K562 (cell line): ENCODE data around the gene NOTCH1. TPM values are rescaled to one million over a fixed set of nuclear protein-coding genes. Genes with fewer than 3 reads are reported as not detected.

ENCODE experiments used
- ATAC-seq: fragments of 200-7000 bp; cut with Tn5 transposase; 3 replicates; pipeline ENCODE4 v1.9.1; 2020; ENCODE audit warnings: moderate library complexity
- BruUV-seq: library from RNA; stranded (reverse); fragments of 400-500 nt; replicated peaks from 2 replicates; lab custom pipeline; 2021; lab: Mats Ljungman, UMichigan
- CTCF ChIA-PET: fragments of 300-600 bp; formaldehyde crosslinking; extraction: SDS; loops from one replicate; lab custom pipeline; 2021; ENCODE audit warnings: low intra/inter-chr PET ratio; lab: Yijun Ruan, JAX
- POLR2A ChIA-PET: fragments of 300-600, 350-650 bp; sonication (Branson Sonifier 250); formaldehyde crosslinking; extraction: SDS; loops from one replicate; lab custom pipeline; 2021; ENCODE audit warnings: antibody characterized with exemption, inconsistent platforms; lab: Yijun Ruan, JAX
- DNase-seq, 4 experiments: peaks; one replicate each; pipeline versions ENCODE4 v3.0.0 to v3.0.0-alpha.2; 2011 to 2018; ENCODE audit warnings: low spot score in 3 of 4, mixed read lengths in 3 of 4; ENCODE audit errors: extremely low read depth in 1 of 4
- FAIRE-seq: peaks from 2 replicates; lab custom pipeline; 2011; peaks lifted over from hg19 to GRCh38; lab: Jason Lieb, UNC
- H2AFZ ChIP-seq: 2 replicates; pipeline ENCODE4 v1.6.0; 2011; ENCODE audit warnings: low read depth, low read length, control low read depth, inconsistent platforms
- H3K27ac ChIP-seq: fragments of 200-600 bp; 3 replicates; pipeline ENCODE4 v1.8.0; 2011; ENCODE audit warnings: low read depth, mild to moderate bottlenecking, control low read depth, inconsistent platforms, low read length, moderate library complexity, mixed read lengths; ENCODE audit errors: extremely low read depth
- H3K27me3 ChIP-seq, 2 experiments: fragments of 300-600 bp in 1 of 2; 2 replicates in 1 of 2; 3 replicates in 1 of 2; pipeline versions ENCODE4 v1.6.0 to v1.8.0; 2011; ENCODE audit warnings: inconsistent platforms in 2 of 2, low read length in 2 of 2, mild to moderate bottlenecking in 1 of 2, mixed read lengths in 1 of 2, moderate library complexity in 1 of 2; ENCODE audit not compliant: control insufficient read depth in 2 of 2, insufficient read depth in 2 of 2
- H3K36me3 ChIP-seq: fragments of 300-600 bp; 3 replicates; pipeline ENCODE4 v1.8.0; 2011; ENCODE audit warnings: mild to moderate bottlenecking, low read length, inconsistent platforms; ENCODE audit not compliant: control insufficient read depth, insufficient read depth
- H3K4me1 ChIP-seq, 2 experiments: fragments of 200-600 bp in 1 of 2; replicated peaks in 1 of 2; 2 replicates in 1 of 2; 3 replicates in 1 of 2; pipeline versions ENCODE4 v1.5.1 to v1.8.0; 2011; ENCODE audit warnings: inconsistent platforms in 2 of 2, low read length in 2 of 2, mild to moderate bottlenecking in 1 of 2, mixed read lengths in 1 of 2, moderate library complexity in 1 of 2; ENCODE audit not compliant: control insufficient read depth in 2 of 2, insufficient read depth in 2 of 2
- H3K4me2 ChIP-seq: 2 replicates; pipeline ENCODE4 v1.6.1; 2011; ENCODE audit warnings: low read length, control low read depth, inconsistent platforms, mixed read lengths; ENCODE audit not compliant: insufficient read depth
- H3K4me3 ChIP-seq: fragments of 200-600 bp; sonication (generic), shearing (Covaris generic); 2 replicates; pipeline ENCODE4 v1.5.1; 2016; ENCODE audit warnings: control low read depth, inconsistent platforms
- H3K79me2 ChIP-seq: fragments of 200-600 bp; 3 replicates; pipeline ENCODE4 v1.8.0; 2011; ENCODE audit warnings: low read length, inconsistent platforms; ENCODE audit not compliant: control insufficient read depth, insufficient read depth
- H3K9ac ChIP-seq, 2 experiments: 2 replicates each; pipeline versions ENCODE4 v1.6.0 to v1.6.1; 2011; ENCODE audit warnings: low read depth in 2 of 2, low read length in 2 of 2, control low read depth in 1 of 2, inconsistent platforms in 1 of 2, mild to moderate bottlenecking in 1 of 2, mixed read lengths in 1 of 2; ENCODE audit not compliant: insufficient read depth in 1 of 2
- H3K9me1 ChIP-seq: one replicate; pipeline ENCODE4 v1.6.0; 2011; ENCODE audit warnings: inconsistent platforms, mild to moderate bottlenecking, low read length, moderate library complexity; ENCODE audit not compliant: control insufficient read depth, insufficient read depth
- H3K9me3 ChIP-seq: replicated peaks from 2 replicates; pipeline ENCODE4 v1.5.1; 2011; ENCODE audit warnings: low read depth, low read length, inconsistent platforms; ENCODE audit not compliant: control insufficient read depth, insufficient read depth
- H4K20me1 ChIP-seq: replicated peaks from 2 replicates; pipeline ENCODE4 v1.6.1; 2011; ENCODE audit warnings: low read length, inconsistent platforms, mixed read lengths; ENCODE audit not compliant: control insufficient read depth, insufficient read depth
- BRF2 ChIP-seq: IDR thresholded peaks from 3 replicates; pipeline ENCODE4 v1.6.1; 2011; ENCODE audit warnings: borderline replicate concordance, mild to moderate bottlenecking; ENCODE audit not compliant: insufficient read length, insufficient read depth
- GTF2E2 ChIP-seq: fragments of 200-800 bp; sonication (Bioruptor generic); IDR thresholded peaks from 2 replicates; pipeline ENCODE4 v1.6.1; 2016; ENCODE audit warnings: missing genetic modification characterization, missing compliant biosample characterization
- POLR2AphosphoS2 ChIP-seq: IDR thresholded peaks from 2 replicates; pipeline ENCODE4 v1.6.1; 2012; ENCODE audit warnings: low read length, improper control_type of control experiment
- POLR2G ChIP-seq: fragments of 200-400 bp; formaldehyde crosslinking; IDR thresholded peaks from 2 replicates; pipeline ENCODE4 v1.6.1; 2017; ENCODE audit warnings: low read depth, mild to moderate bottlenecking, antibody characterized with exemption, low read length, moderate library complexity
- PTBP1 ChIP-seq: fragments of 200-400 bp; formaldehyde crosslinking; IDR thresholded peaks from 2 replicates; pipeline ENCODE4 v1.6.1; 2017; ENCODE audit warnings: low read depth, low read length
- RBFOX2 ChIP-seq: fragments of 200-400 bp; formaldehyde crosslinking; IDR thresholded peaks from 2 replicates; pipeline ENCODE4 v1.6.1; 2017; ENCODE audit warnings: low read depth, mild to moderate bottlenecking, low read length, moderate library complexity
- SAFB ChIP-seq: fragments of 200-400 bp; formaldehyde crosslinking; IDR thresholded peaks from 2 replicates; pipeline ENCODE4 v1.6.1; 2017; ENCODE audit warnings: low read depth, low read length, borderline replicate concordance
- ZBED1 ChIP-seq: IDR thresholded peaks from 2 replicates; pipeline ENCODE4 v1.6.1; 2014
- WGBS: fragments of 100-300 bp; shearing (Covaris generic); methylation state at CpG from one replicate; pipeline ENCODE4 v1.1.6; 2016; ENCODE audit warnings: low coverage, mixed read lengths; ENCODE audit not compliant: insufficient coverage; ENCODE audit errors: missing lambda C conversion rate; 5-methylcytosine and 5-hydroxymethylcytosine counted together
- in situ Hi-C: fragments of 300-500 bp; cut with MboI; formaldehyde crosslinking; loops from 4 replicates; pipeline ENCODE4 v1.15.0; 2018; ENCODE audit warnings: inconsistent platforms, mixed read lengths
- intact Hi-C: fragments of 100-400 bp; cut with micrococcal nuclease; formaldehyde crosslinking; loops from 2 replicates; pipeline ENCODE4 v1.14.2; 2022
- polyA plus RNA-seq, 8 experiments: library from polyadenylated mRNA; depleted of rRNA in 4 of 8; stranded (reverse) in 5 of 8; unstranded in 3 of 8; fragments of >200 nt; fragmentation: Nextera tagmentation in 2 of 8; fragmentation: Illumina TruSeq in 1 of 8; extraction: Ambion mirVana in 2 of 8; extraction: Trizol in 1 of 8; gene quantifications; 2 replicates each; pipeline versions ENCODE4 v1.2.1 to v1.2.3, GENCODE V29; 2011 to 2014; ENCODE audit warnings: inconsistent platforms in 1 of 8, missing spikeins in 1 of 8
- total RNA-seq, 7 experiments: library from RNA; depleted of rRNA in 6 of 7; stranded (reverse); fragments of >200 nt in 6 of 7; fragmentation: Illumina TruSeq in 2 of 7; extraction: Trizol in 2 of 7; gene quantifications; 2 replicates each; pipeline versions ENCODE4 v1.2.1 to v1.2.3, GENCODE V29; 2011 to 2021; ENCODE audit warnings: low replicate concordance in 1 of 7

Gene NOTCH1
- total and polyA plus RNA-seq, 9 of the 15 experiments (the other 6 are each of a cell fraction or from before 2014, with no cell fraction given) = 0.03 to 31.4 (median 2.3) TPM

GRCh38 chr9:136463578-136463977, 82.3 kb downstream of the NOTCH1 start:
- CTCF ChIA-PET = no interaction called here
- no peaks in the 10 kb centered on the region for H3K9me3 ChIP-seq
- H3K79me2 ChIP-seq = no peaks in the 10 kb centered on the region; the same call in 2 of the 3 replicates
- POLR2A ChIA-PET = interaction anchor here (1.1 to 2.8 kb wide), 3 partner anchors 11 to 21 kb away, joined by 3 to 8 read pairs (median 5); no protein-coding TSS in a partner anchor
- H3K4me2 ChIP-seq = no peak overlapping the region
- no TSS peak for BruUV-seq
- no peaks in the 10 kb centered on the region for H3K9me1 ChIP-seq
- 90% methylated on average over 13 of the region's 14 CpGs for WGBS
- intact Hi-C loops (no loop called here), in situ Hi-C loops (no loop called here)
- no peaks in the 10 kb centered on the region for H3K27me3 ChIP-seq
- H2AFZ ChIP-seq = no peak overlapping the region
- H3K27ac ChIP-seq = no peak overlapping the region
- no peaks in the 10 kb centered on the region for H4K20me1 ChIP-seq
- 0 out of 2 replicates have a peak, but pooled peaks have one; percentile 24 for TF ChIP-seq POLR2G
- TF ChIP-seq POLR2AphosphoS2 = no peak
- DNase-seq (no peak), ATAC-seq (no peak), FAIRE-seq (no peak)
- no peak overlapping the region for H3K9ac ChIP-seq
- H3K4me1 ChIP-seq = no peaks in the 10 kb centered on the region
- H3K4me3 ChIP-seq = no peak overlapping the region
- H3K36me3 ChIP-seq = peaks cover 93% of the 10 kb centered on the region

GRCh38 chr9:136462664-136463063, 83.2 kb downstream of the NOTCH1 start:
- Histone ChIP-seq H3K36me3 (peaks cover 92% of the 10 kb centered on the region), H3K9me3 (no peaks in the 10 kb centered on the region), H2AFZ (no peak overlapping the region), H3K9ac (peak overlapping the region in 1 of 2 experiments; percentile 57; a peak in 2 of 4 replicates), H3K4me3 (no peak overlapping the region), H3K4me2 (no peak overlapping the region), H3K79me2 (no peaks in the 10 kb centered on the region; the same call in 2 of the 3 replicates), H3K4me1 (no peaks in the 10 kb centered on the region), H4K20me1 (no peaks in the 10 kb centered on the region), H3K9me1 (no peaks in the 10 kb centered on the region), H3K27ac (no peak overlapping the region), H3K27me3 (no peaks in the 10 kb centered on the region)
- DNase-seq (no peak), ATAC-seq (no peak), FAIRE-seq (no peak)
- 92% methylated on average over 17 of the region's 17 CpGs for WGBS
- ChIA-PET CTCF (no interaction called here), POLR2A (interaction anchor here (0.6 to 2.8 kb wide), 3 partner anchors 12 to 161 kb away, joined by 3 to 8 read pairs (median 4); no protein-coding TSS in a partner anchor)
- intact Hi-C loops (no loop called here), in situ Hi-C loops (no loop called here)
- peak; percentile 22; the same call in 1 of the 2 replicates for TF ChIP-seq RBFOX2
- TF ChIP-seq GTF2E2 (tag) = no peak
- no peak for TF ChIP-seq ZBED1
- TF ChIP-seq SAFB = no peak
- no peak for TF ChIP-seq PTBP1
- no peak for TF ChIP-seq BRF2
- no TSS peak for BruUV-seq
